Measurements from ENCODE around the gene RPL7A. TPM values are rescaled to one million over a fixed set of nuclear protein-coding genes. Genes with fewer than 3 reads are reported as not detected.
A peak's percentile ranks its signal among the peaks of the same experiment; 100 is the strongest.

RPL7A gene
- total and polyA plus RNA-seq, 2 of the 13 experiments (the other 11 are each of a cell fraction or from before 2014, with no cell fraction given), result 2,401 to 2,938 TPM

DNA sequence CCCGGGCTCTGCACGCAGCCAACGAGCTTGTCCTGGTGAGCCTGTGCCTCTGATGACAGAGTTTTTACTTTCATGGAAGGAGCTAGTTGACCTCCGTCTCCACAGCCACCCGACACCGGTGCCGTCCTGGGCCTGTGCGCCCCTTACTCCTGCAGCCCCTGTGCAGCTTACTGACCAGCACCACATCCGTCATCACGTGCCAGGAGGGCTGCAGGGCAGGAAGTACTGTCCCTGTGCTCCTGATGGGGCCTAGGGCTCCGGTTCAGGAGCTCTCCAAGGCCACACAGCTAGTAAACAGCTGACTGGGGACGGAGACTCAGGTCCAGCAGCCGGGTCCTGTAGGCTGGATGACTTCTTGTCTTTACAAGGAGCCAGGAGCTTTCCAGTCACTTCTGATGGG, 38.3 kb downstream of the RPL7A start (continued):
- TF ChIP-seq, protein P1, sequence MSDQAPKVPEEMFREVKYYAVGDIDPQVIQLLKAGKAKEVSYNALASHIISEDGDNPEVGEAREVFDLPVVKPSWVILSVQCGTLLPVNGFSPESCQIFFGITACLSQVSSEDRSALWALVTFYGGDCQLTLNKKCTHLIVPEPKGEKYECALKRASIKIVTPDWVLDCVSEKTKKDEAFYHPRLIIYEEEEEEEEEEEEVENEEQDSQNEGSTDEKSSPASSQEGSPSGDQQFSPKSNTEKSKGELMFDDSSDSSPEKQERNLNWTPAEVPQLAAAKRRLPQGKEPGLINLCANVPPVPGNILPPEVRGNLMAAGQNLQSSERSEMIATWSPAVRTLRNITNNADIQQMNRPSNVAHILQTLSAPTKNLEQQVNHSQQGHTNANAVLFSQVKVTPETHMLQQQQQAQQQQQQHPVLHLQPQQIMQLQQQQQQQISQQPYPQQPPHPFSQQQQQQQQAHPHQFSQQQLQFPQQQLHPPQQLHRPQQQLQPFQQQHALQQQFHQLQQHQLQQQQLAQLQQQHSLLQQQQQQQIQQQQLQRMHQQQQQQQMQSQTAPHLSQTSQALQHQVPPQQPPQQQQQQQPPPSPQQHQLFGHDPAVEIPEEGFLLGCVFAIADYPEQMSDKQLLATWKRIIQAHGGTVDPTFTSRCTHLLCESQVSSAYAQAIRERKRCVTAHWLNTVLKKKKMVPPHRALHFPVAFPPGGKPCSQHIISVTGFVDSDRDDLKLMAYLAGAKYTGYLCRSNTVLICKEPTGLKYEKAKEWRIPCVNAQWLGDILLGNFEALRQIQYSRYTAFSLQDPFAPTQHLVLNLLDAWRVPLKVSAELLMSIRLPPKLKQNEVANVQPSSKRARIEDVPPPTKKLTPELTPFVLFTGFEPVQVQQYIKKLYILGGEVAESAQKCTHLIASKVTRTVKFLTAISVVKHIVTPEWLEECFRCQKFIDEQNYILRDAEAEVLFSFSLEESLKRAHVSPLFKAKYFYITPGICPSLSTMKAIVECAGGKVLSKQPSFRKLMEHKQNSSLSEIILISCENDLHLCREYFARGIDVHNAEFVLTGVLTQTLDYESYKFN (CRISPR knock-in tag; conservative IDR thresholded peaks at IDR 0.05), result peak; percentile 64
- TF ChIP-seq, protein P2, sequence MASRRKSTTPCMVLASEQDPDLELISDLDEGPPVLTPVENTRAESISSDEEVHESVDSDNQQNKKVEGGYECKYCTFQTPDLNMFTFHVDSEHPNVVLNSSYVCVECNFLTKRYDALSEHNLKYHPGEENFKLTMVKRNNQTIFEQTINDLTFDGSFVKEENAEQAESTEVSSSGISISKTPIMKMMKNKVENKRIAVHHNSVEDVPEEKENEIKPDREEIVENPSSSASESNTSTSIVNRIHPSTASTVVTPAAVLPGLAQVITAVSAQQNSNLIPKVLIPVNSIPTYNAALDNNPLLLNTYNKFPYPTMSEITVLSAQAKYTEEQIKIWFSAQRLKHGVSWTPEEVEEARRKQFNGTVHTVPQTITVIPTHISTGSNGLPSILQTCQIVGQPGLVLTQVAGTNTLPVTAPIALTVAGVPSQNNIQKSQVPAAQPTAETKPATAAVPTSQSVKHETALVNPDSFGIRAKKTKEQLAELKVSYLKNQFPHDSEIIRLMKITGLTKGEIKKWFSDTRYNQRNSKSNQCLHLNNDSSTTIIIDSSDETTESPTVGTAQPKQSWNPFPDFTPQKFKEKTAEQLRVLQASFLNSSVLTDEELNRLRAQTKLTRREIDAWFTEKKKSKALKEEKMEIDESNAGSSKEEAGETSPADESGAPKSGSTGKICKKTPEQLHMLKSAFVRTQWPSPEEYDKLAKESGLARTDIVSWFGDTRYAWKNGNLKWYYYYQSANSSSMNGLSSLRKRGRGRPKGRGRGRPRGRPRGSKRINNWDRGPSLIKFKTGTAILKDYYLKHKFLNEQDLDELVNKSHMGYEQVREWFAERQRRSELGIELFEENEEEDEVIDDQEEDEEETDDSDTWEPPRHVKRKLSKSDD (CRISPR knock-in tag; IDR thresholded peaks at IDR 0.05; ENCODE audit: low read depth), result no peak
- no peak for TF ChIP-seq ZSCAN20 (CRISPR knock-in tag; IDR thresholded peaks at IDR 0.05; ENCODE audit: borderline replicate concordance)
- no peak for TF ChIP-seq CEBPG (CRISPR knock-in tag; IDR thresholded peaks at IDR 0.05)
- TF ChIP-seq EP300 (IDR thresholded peaks at IDR 0.05; ENCODE audit: low read depth in 2 of 2, low read length in 2 of 2), result no peak
- no peak for TF ChIP-seq EP300 (CRISPR knock-in tag; IDR thresholded peaks at IDR 0.05; ENCODE audit: borderline replicate concordance)
- no peak for TF ChIP-seq RXRB (CRISPR knock-in tag; IDR thresholded peaks at IDR 0.05; ENCODE audit: borderline replicate concordance)
- peak; percentile 43; the same call in 1 of the 2 replicates for TF ChIP-seq KDM3A (CRISPR knock-in tag; IDR thresholded peaks at IDR 0.05; ENCODE audit: low read depth)
- TF ChIP-seq TEAD2 (CRISPR knock-in tag; IDR thresholded peaks at IDR 0.05), result no peak
- peak; percentile 76 for TF ChIP-seq SAP130 (CRISPR knock-in tag; IDR thresholded peaks at IDR 0.05; ENCODE audit: low read depth)
- TF ChIP-seq MTA1 (CRISPR knock-in tag; IDR thresholded peaks at IDR 0.05; ENCODE audit: borderline replicate concordance), result 0 out of 2 replicates have a peak, but pooled peaks have one; percentile 39
- TF ChIP-seq, protein P3, sequence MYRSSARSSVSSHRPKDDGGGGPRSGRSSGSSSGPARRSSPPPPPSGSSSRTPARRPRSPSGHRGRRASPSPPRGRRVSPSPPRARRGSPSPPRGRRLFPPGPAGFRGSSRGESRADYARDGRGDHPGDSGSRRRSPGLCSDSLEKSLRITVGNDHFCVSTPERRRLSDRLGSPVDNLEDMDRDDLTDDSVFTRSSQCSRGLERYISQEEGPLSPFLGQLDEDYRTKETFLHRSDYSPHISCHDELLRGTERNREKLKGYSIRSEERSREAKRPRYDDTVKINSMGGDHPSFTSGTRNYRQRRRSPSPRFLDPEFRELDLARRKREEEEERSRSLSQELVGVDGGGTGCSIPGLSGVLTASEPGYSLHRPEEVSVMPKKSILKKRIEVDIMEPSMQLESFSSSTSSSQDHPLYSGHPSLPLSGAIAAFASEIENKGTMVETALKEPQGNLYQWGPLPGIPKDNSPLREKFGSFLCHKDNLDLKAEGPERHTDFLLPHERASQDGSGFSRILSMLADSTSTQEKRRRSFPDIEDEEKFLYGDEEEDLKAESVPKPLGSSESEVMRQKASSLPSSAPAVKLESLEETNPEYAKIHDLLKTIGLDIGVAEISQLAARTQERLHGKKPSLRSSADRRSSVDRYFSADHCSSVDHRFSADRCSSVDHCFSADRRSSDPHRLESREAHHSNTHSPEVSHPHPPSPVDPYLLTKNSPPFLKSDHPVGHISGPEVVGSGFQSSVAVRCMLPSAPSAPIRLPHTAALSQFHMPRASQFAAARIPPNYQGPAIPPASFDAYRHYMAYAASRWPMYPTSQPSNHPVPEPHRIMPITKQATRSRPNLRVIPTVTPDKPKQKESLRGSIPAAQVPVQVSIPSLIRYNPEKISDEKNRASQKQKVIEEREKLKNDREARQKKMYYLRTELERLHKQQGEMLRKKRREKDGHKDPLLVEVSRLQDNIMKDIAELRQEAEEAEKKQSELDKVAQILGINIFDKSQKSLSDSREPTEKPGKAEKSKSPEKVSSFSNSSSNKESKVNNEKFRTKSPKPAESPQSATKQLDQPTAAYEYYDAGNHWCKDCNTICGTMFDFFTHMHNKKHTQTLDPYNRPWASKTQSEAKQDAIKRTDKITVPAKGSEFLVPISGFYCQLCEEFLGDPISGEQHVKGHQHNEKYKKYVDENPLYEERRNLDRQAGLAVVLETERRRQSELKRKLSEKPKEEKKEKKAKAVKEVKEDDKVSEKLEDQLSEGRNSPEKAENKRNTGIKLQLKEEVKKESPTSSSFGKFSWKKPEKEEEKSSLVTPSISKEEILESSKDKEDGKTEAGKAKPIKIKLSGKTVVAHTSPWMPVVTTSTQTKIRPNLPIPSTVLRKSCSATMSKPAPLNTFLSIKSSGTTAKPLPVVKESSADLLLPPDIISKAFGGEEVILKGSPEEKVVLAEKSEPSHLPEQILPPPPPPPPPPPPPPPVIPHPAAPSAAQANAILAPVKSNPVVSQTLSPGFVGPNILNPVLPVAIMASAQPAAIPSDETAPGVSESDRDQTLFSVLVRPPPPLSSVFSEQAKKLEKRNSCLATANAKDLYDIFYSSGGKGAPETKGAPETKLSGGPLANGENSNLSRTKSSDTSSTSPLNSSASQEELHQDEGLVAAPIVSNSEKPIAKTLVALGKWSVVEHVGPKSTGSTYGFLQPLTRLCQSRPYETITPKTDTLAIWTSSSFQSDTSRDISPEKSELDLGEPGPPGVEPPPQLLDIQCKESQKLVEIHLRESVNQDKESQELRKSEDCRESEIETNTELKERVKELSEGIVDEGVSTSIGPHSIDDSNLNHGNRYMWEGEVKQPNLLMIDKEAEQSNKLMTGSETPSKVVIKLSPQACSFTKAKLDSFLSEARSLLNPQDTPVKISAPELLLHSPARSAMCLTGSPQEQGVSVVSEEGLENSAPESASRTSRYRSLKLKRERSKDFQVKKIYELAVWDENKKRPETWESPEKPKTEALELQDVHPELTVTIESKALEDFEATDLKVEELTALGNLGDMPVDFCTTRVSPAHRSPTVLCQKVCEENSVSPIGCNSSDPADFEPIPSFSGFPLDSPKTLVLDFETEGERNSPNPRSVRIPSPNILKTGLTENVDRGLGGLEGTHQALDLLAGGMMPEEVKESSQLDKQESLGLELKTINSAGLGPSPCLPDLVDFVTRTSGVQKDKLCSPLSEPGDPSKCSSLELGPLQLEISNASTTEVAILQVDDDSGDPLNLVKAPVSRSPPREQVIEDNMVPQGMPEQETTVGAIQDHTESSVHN (CRISPR knock-in tag; IDR thresholded peaks at IDR 0.05), result no peak
- TF ChIP-seq ZNF207 (IDR thresholded peaks at IDR 0.05; ENCODE audit: borderline replicate concordance), result no peak
- peak; percentile 63; the same call in 1 of the 2 replicates for TF ChIP-seq HDAC2 (CRISPR knock-in tag; IDR thresholded peaks at IDR 0.05)
- no peak for TF ChIP-seq ZNF746 (CRISPR knock-in tag; IDR thresholded peaks at IDR 0.05)
- no peak for TF ChIP-seq ATRX (CRISPR knock-in tag; IDR thresholded peaks at IDR 0.05; ENCODE audit: borderline replicate concordance)

All from HepG2 (cell line).